HG02798 (cell line): ENCODE data around the gene TPP1.

Experiments used
- ATAC-seq: cut with Tn5 transposase; IDR thresholded peaks from one replicate; pipeline ENCODE4 v1.9.1; 2021; ENCODE audit warnings: mild to moderate bottlenecking; ENCODE audit not compliant: unreplicated experiment, poor library complexity

Gene TPP1

DNA sequence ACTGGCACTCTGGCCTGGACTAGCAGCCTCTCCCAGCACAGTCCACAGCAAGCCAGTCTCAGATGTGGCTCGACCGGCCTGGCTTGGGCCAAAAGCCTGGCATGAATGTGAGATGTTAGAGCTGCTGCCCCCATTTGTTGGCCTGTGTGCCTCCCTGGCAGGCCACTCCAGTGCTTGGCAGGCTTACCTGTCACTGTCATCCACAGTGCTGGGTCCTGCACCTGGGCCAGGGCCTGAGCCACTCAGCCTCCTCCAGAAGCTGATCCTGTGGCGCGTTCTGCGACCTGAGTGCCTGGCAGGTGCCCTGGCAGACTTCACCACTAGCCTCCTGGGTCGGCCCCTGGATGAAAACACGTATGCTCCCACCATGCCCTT, 51.9 kb downstream of the TPP1 start:
- ATAC-seq = no peak

- ATAC-seq = no peak
These were observed 52.4 kb downstream of the TPP1 start for GRCh38 chr11:6566704-6567370.

- ATAC-seq = no peak
These were observed 53.1 kb downstream of the TPP1 start for GRCh38 chr11:6565988-6566703.

GRCh38 chr11:6565325-6565724, 53.9 kb downstream of the TPP1 start:
- no peak for ATAC-seq

- no peak for ATAC-seq
These were observed 55.6 kb downstream of the TPP1 start for GRCh38 chr11:6563667-6564066.

DNA sequence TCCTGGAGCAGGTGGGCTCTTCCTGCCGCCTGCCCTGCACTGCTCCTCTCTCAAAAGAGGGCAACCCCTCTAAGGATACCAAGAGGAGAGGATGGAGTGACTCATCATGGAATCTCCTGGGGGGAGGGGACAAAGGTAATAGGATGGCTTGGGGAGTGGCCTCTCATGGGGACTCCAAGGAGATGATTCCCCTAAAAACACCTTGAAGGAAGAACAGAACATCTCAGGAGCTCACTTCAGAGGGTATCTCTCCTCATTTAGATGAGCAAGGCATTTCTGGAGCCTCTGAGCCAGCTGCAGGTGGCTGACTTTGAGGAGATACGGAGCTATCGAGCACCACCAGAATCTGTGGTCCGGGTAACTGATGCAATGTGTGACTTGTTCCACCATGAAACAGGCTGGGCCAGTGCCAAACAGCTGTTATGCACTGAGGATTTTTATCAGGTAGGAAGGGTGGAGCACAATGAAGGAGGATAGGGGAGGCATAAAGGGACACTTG, 56.1 kb downstream of the TPP1 start:
- no peak for ATAC-seq
